Tracheal epithelial cell (primary cell): ENCODE data around the gene TSC22D1. TPM values are rescaled to one million over a fixed set of nuclear protein-coding genes. Genes with fewer than 3 reads are reported as not detected.

Experiments
- total RNA-seq: library from RNA; depleted of rRNA; stranded (reverse); fragments of >200 nt; gene quantifications from 2 replicates; pipeline ENCODE4 v1.2.1, GENCODE V29; 2014

The TSC22D1 gene
- total RNA-seq = 73.7 and 84.0 TPM in 2 replicates

GRCh38 chr13:44575741-44576350, at the start of gene TSC22D1:
Gene TSC22D1 (minus strand): TSS chr13:44576330. CDS start chr13:44576074, 256 bp downstream.

Other genes with a start within 250 kb of the TSC22D1 start
- 0.96 and 1.3 TPM in 2 replicates for gene SERP2, start 202.5 kb downstream of the TSC22D1 start, total RNA-seq